HCT116 (cell line): ENCODE results near the gene TARS2. TPM values are rescaled to one million over a fixed set of nuclear protein-coding genes. Genes with fewer than 3 reads are reported as not detected.

Experiments
- ATAC-seq: fragments of 200-7000 bp; cut with Tn5 transposase; 2 replicates; pipeline ENCODE4 v1.9.1; 2020; ENCODE audit warnings: mild to moderate bottlenecking, moderate library complexity
- BruUV-seq: library from RNA; stranded (reverse); fragments of 400-500 nt; replicated peaks from 2 replicates; lab custom pipeline; 2021; lab: Mats Ljungman, UMichigan
- CTCF ChIA-PET: fragments of 300-600 bp; sonication (Branson Sonifier 250); formaldehyde crosslinking; loops from one replicate; lab custom pipeline; 2021; ENCODE audit warnings: antibody characterized with exemption; lab: Charles Lee
- POLR2A ChIA-PET: fragments of 300-600, 350-600 bp; sonication (Branson Sonifier 250); formaldehyde crosslinking; loops from one replicate; lab custom pipeline; 2021; ENCODE audit warnings: antibody characterized with exemption; lab: Charles Lee
- RAD21 ChIA-PET, 2 experiments: fragments of 300-600 bp; sonication (Branson Sonifier 250); formaldehyde crosslinking; loops; one replicate each; lab custom pipeline; 2023; ENCODE audit warnings: low total read pairs in 2 of 2; ENCODE audit not compliant: uncharacterized antibody in 2 of 2, unreplicated experiment in 2 of 2, low non-redundant PET in 1 of 2; lab: Charles Lee
- DNase-seq: peaks from one replicate; pipeline ENCODE4 v3.0.0-alpha.2; 2010; ENCODE audit warnings: low read depth, low spot score
- H2AFZ ChIP-seq: fragments of 200-600 bp; shearing (Covaris generic), sonication (generic); 2 replicates; pipeline ENCODE4 v1.6.1; 2017; ENCODE audit warnings: low read depth, mixed run types, mixed read lengths, antibody characterized with exemption, low read length; ENCODE audit not compliant: poor library complexity, severe bottlenecking
- H3K27ac ChIP-seq: 2 replicates; pipeline ENCODE4 v1.5.1; 2012; ENCODE audit warnings: low read depth, low read length
- H3K27me3 ChIP-seq: fragments of 200-600 bp; sonication (generic); 2 replicates; pipeline ENCODE4 v1.6.1; 2016; ENCODE audit warnings: mixed run types, low read length, mixed read lengths; ENCODE audit not compliant: insufficient read depth
- H3K36me3 ChIP-seq, 2 experiments: fragments of 200-500 bp in 1 of 2; fragments of 200-600 bp in 1 of 2; sonication (Bioruptor generic) in 1 of 2; sonication (generic) in 1 of 2; 2 replicates each; pipeline versions ENCODE4 v1.5.1 to v1.6.1; 2014 to 2016; ENCODE audit warnings: low read length in 2 of 2, inconsistent platforms in 1 of 2, mixed read lengths in 1 of 2, mixed run types in 1 of 2; ENCODE audit not compliant: insufficient read depth in 2 of 2, control insufficient read depth in 1 of 2
- H3K4me1 ChIP-seq, 2 experiments: fragments of 200-600 bp in 1 of 2; sonication (generic) in 1 of 2; 2 replicates each; pipeline versions ENCODE4 v1.5.1 to v1.6.1; 2012 to 2017; ENCODE audit warnings: low read length in 2 of 2, inconsistent platforms in 1 of 2, mild to moderate bottlenecking in 1 of 2, mixed read lengths in 1 of 2, mixed run types in 1 of 2, moderate library complexity in 1 of 2; ENCODE audit not compliant: insufficient read depth in 2 of 2, control insufficient read depth in 1 of 2
- H3K4me2 ChIP-seq: fragments of 200-600 bp; sonication (generic); 2 replicates; pipeline ENCODE4 v1.6.1; 2017; ENCODE audit warnings: mixed run types, low read length, mixed read lengths
- H3K4me3 ChIP-seq, 2 experiments: fragments of 200-600 bp in 1 of 2; sonication (generic) in 1 of 2; replicated peaks in 1 of 2; 2 replicates each; pipeline ENCODE4 v1.5.1; 2011 to 2016; ENCODE audit warnings: low read length in 2 of 2, control low read depth in 1 of 2, low read depth in 1 of 2, mild to moderate bottlenecking in 1 of 2, mixed read lengths in 1 of 2, mixed run types in 1 of 2
- H3K79me2 ChIP-seq: fragments of 200-600 bp; sonication (generic); 2 replicates; pipeline ENCODE4 v1.6.1; 2017; ENCODE audit warnings: mild to moderate bottlenecking, mixed run types, low read length, moderate library complexity, mixed read lengths; ENCODE audit not compliant: insufficient read depth
- H3K9ac ChIP-seq: fragments of 200-600 bp; sonication (generic); 2 replicates; pipeline ENCODE4 v1.6.1; 2016; ENCODE audit warnings: low read length, mixed read lengths
- H3K9me2 ChIP-seq: fragments of 200-600 bp; sonication (generic), shearing (Covaris generic); 2 replicates; pipeline ENCODE4 v1.6.1; 2017; ENCODE audit warnings: mixed run types, mild to moderate bottlenecking, moderate library complexity; ENCODE audit not compliant: insufficient read depth
- H3K9me3 ChIP-seq, 2 experiments: fragments of 200-500 bp in 1 of 2; fragments of 200-600 bp in 1 of 2; sonication (Bioruptor generic) in 1 of 2; sonication (generic) in 1 of 2; 2 replicates each; pipeline ENCODE4 v1.6.1; 2014 to 2017; ENCODE audit warnings: low read length in 2 of 2, mixed read lengths in 2 of 2, inconsistent platforms in 1 of 2, low read depth in 1 of 2, mild to moderate bottlenecking in 1 of 2, mixed run types in 1 of 2, moderate library complexity in 1 of 2; ENCODE audit not compliant: control insufficient read depth in 1 of 2, insufficient read depth in 1 of 2
- H4K20me1 ChIP-seq: fragments of 200-600 bp; sonication (generic), shearing (Covaris generic); 2 replicates; pipeline ENCODE4 v1.6.1; 2017; ENCODE audit warnings: mixed run types, mild to moderate bottlenecking, moderate library complexity; ENCODE audit not compliant: insufficient read depth
- ATF3 ChIP-seq: IDR thresholded peaks from 2 replicates; pipeline ENCODE4 v1.6.1; 2012
- CTCF ChIP-seq, 3 experiments: fragments of 200-600 bp in 1 of 3; sonication (generic) in 1 of 3; IDR thresholded peaks in 2 of 3; conservative IDR thresholded peaks in 1 of 3; 2 replicates each; pipeline ENCODE4 v1.5.1; 2012 to 2017; ENCODE audit warnings: low read depth in 2 of 3, low read length in 2 of 3, antibody characterized with exemption in 1 of 3, borderline replicate concordance in 1 of 3, control low read depth in 1 of 3, mild to moderate bottlenecking in 1 of 3, mixed read lengths in 1 of 3, mixed run types in 1 of 3, moderate library complexity in 1 of 3; ENCODE audit not compliant: insufficient read depth in 1 of 3
- EGR1 ChIP-seq: IDR thresholded peaks from 2 replicates; pipeline ENCODE4 v1.6.1; 2012; ENCODE audit warnings: low read depth
- ELF1 ChIP-seq: IDR thresholded peaks from 2 replicates; pipeline ENCODE4 v1.6.1; 2012; ENCODE audit warnings: low read depth, borderline replicate concordance
- EZH2phosphoT487 ChIP-seq: fragments of 200-600 bp; IDR thresholded peaks from 2 replicates; pipeline ENCODE4 v1.6.1; 2018; ENCODE audit warnings: antibody characterized with exemption, borderline replicate concordance
- MAX ChIP-seq: IDR thresholded peaks from 2 replicates; pipeline ENCODE4 v1.6.1; 2012
- POLR2AphosphoS5 ChIP-seq: IDR thresholded peaks from 2 replicates; pipeline ENCODE4 v1.6.1; 2011; ENCODE audit warnings: mild to moderate bottlenecking, low read depth, low read length, moderate library complexity
- SP1 ChIP-seq: IDR thresholded peaks from 2 replicates; pipeline ENCODE4 v1.6.1; 2012; ENCODE audit warnings: low read depth
- SRF ChIP-seq: IDR thresholded peaks from 2 replicates; pipeline ENCODE4 v1.6.1; 2012; ENCODE audit warnings: low read depth
- TCF7L2 ChIP-seq: IDR thresholded peaks from 2 replicates; pipeline ENCODE4 v1.7.0; 2011; ENCODE audit warnings: borderline replicate concordance, inconsistent platforms; ENCODE audit not compliant: insufficient read depth, insufficient read length; ENCODE audit errors: extremely low read depth
- YY1 ChIP-seq: IDR thresholded peaks from 2 replicates; pipeline ENCODE4 v1.6.1; 2011; ENCODE audit warnings: low read length, low read depth, moderate library complexity, mild to moderate bottlenecking; ENCODE audit not compliant: insufficient replicate concordance; ENCODE audit errors: extremely low read depth
- ZFX ChIP-seq: fragments of 450-650 bp; IDR thresholded peaks from 2 replicates; pipeline ENCODE4 v1.6.1; 2017
- ZNF274 ChIP-seq: fragments of 200-500 bp; sonication (Bioruptor generic); IDR thresholded peaks from 2 replicates; pipeline ENCODE4 v1.6.1; 2014; ENCODE audit warnings: mild to moderate bottlenecking, low read depth, low read length, inconsistent platforms
- intact Hi-C: fragments of 100-400 bp; cut with micrococcal nuclease; formaldehyde crosslinking; loops from 2 replicates; pipeline ENCODE4 v1.10.0; 2022
- total RNA-seq: library from RNA; stranded (reverse); gene quantifications from one replicate; pipeline ENCODE4 v1.2.1, GENCODE V29; 2021; ENCODE audit not compliant: unreplicated experiment

The TARS2 gene
- total RNA-seq, 1 experiment from 2014 or later, result 23.2 TPM

GRCh38 chr1:150511985-150512660 is 24.9 kb downstream of the TARS2 start:
- TF ChIP-seq SP1 (no peak), ATF3 (no peak), ELF1 (no peak), TCF7L2 (no peak), YY1 (no peak), CTCF (IDR thresholded peaks at IDR 0.05 in 2 of 3, conservative IDR thresholded peaks at IDR 0.05 in 1 of 3; ENCODE audit: borderline replicate concordance in 1 of 3, insufficient read depth in 1 of 3, low read depth in 2 of 3, low read length in 2 of 3) (no peak), POLR2AphosphoS5 (no peak), SRF (no peak), ZNF274 (no peak), EGR1 (no peak), EZH2phosphoT487 (no peak), ZFX (no peak), MAX (no peak)
- intact Hi-C loops, result no loop called here
- H3K4me1 ChIP-seq, result peaks cover 19 to 35% of the 10 kb centered on the region in 2 experiments
- no peaks in the 10 kb centered on the region for H3K9me2 ChIP-seq
- no peaks in the 10 kb centered on the region for H3K27me3 ChIP-seq
- ATAC-seq (no peak), DNase-seq (no peak)
- no peak overlapping the region for H2AFZ ChIP-seq
- ChIA-PET CTCF (no interaction called here), RAD21 (no interaction called here), POLR2A (interaction anchor here (0.6 kb wide), 1 partner anchor 188 kb away, joined by 3 read pairs; no protein-coding TSS in a partner anchor)
- H3K4me2 ChIP-seq, result no peak overlapping the region
- no peaks in the 10 kb centered on the region for H3K79me2 ChIP-seq
- no peaks in the 10 kb centered on the region for H4K20me1 ChIP-seq
- H3K36me3 ChIP-seq, result no peaks in the 10 kb centered on the region
- no peaks in the 10 kb centered on the region for H3K9me3 ChIP-seq
- no peak overlapping the region for H3K4me3 ChIP-seq
- no peak overlapping the region for H3K9ac ChIP-seq
- BruUV-seq, result no TSS peak
- H3K27ac ChIP-seq, result no peak overlapping the region
